GM21515 (cell line): Measurements from ENCODE around the gene PACS2.

ENCODE experiments used
- ATAC-seq: cut with Tn5 transposase; IDR thresholded peaks from one replicate; pipeline ENCODE4 v1.9.1; 2021; ENCODE audit not compliant: unreplicated experiment

Gene PACS2

DNA sequence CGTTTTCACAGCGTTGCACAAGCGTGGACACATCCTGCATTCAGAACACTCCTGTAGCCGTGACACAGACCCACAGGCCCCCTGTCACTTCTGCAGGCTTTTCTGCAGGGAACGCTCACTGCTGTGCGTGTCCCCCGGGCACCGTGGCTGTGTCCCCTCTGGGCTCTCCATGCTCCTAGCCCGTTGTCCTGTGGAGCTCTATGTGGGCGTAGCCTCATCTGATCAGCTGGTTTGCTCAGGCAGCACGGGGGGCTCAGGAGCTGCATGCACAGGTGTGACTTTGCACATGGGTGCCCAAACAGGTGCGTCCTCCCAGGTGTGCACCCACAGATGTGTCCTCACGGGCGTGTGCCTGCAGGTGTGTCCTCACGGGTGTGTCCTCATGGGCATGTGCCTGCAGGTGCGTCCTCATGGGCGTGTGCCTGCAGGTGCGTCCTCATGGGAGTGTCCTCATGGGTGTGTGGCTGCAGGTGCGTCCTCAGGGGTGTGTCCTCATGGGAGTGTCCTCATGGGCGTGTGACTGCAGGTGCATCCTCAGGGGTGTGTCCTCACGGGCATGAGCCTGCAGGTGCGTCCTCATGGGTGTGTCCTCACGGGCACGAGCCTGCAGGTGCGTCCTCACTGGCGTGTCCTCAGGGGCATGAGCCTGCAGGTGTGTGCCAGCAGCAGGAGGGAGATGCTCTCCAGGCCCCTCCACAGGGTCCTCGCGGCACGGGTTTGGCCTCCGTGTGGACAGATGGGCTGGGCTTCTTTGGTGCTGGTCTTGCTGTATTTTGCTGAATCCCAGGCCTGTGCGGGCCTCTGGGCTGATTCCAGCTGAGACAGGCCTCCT is 122.6 kb downstream of the PACS2 start:
- no peak for ATAC-seq

GRCh38 chr14:105437723-105438500 is 123.4 kb downstream of the PACS2 start:
- ATAC-seq: no peak

DNA sequence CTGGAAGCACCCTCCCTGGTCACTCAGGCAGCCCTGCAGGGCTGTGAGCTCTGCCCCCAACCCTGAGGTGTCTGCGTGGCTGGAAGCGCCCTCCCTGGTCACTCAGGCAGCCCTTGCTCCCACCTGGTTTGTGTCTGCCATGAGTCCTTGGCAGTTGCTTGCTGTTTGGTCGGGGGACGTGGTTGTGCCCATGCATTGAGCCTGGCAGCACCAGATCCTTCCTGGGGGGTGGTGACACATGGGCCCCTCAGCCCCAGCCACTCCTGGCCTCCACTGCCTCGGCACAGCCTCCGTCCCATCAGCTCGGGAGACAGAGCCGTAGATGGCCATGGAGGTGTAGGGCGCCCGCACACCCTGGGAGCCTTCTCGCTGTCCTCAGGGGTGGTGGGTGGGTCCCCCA is 124.6 kb downstream of the PACS2 start:
- no peak for ATAC-seq

GRCh38 chr14:105439710-105440553 is 125.4 kb downstream of the PACS2 start:
- ATAC-seq: no peak

DNA sequence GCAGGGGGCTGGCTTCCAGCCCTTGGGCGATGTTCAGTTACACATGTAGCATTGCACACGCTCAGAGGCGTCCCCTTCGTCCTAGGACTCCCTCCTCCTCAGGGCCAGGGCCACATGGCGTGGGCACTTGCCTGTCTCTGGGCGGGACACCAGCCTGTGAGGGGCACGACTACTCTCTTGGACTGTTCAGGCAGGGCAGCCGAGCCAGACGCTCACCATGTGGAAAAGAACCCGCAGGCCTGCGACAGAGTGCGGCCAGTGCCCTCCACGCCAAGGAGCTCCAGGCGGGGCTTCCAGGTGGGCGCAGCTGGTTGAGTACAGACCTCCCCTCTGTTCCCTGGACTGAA is 126.0 kb downstream of the PACS2 start:
- no peak for ATAC-seq

- no peak for ATAC-seq
Measured at GRCh38 chr14:105440992-105441391, 126.4 kb downstream of the PACS2 start.

DNA sequence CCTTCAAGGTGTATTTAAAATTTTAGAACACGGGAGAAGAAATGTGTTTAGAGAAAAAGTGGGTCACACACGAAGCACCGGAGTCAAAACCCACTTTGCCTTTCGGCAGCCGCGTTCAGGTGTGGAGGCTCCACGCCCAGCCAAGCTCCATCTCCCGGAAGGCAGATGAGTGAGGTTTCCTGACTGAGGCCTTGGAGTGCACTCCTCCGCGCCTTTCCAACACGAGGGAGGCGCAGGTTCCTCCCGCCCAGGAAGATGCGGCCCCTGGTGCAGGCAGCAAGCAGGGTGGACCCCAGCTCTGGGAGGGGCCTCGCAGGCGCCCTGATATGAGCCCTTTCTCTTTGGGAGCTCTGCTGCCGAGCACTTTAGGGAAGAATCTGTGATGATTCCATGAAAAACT is 127.6 kb downstream of the PACS2 start:
- no peak for ATAC-seq

DNA sequence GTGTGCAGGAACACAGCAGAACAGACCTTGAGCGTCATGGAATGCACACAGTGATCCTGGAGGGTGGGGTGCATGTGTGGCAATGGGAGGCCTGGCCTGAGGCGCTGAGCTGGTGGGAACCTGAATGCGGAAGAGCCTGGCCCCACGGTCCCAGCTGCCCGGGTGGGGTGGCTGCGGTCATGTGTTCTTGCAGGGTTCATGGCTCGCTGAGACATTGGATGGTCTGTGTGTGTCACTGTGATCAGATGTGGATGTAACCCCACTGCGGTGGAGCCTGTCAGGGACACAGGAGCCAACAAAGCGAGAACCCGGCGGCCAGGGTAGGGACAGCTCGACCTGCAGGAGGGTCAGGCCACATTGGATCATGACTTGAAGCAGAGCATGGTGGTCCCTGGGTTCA is 128.3 kb downstream of the PACS2 start:
- ATAC-seq: no peak

DNA sequence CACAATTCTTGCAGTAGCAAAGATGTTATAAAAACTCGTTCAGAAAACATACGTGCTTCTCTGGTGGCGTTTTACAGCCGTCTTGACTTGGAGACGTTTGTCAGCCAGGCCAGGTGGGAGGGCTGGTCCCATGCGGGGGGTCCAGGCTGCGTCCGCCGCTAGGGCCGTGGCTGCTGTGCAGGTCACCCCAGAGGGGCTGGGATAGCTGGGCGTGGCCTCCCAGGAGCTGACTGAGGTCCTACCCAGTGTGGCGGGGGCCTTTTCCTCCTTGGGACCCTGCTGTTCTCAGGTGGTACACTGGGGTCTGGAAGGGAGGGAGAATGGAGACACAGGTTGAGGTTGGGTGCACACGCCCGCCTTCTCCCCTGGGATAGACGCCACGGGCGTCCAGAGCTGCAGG is 130.3 kb downstream of the PACS2 start:
- ATAC-seq: no peak

DNA sequence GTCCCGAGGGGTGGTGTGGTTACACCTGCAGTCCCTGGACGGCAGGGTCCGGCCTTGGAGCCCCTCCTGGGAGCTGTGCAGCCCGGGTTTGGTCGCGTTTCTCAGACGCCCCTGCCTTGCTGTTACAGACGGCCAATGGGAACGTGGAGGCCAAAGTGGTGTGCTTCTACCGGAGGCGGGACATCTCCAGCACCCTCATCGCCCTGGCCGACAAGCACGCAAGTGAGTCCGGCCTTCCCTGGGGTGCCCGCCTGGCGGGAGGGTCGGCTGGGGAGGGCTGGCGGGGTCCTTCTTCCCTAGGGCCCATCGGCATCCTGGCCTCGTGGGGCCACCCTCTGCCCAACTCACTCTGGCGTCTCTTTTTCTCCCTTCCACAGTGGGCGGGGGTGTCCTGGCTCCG is 130.7 kb downstream of the PACS2 start:
- no peak for ATAC-seq

GRCh38 chr14:105445901-105446845 is 131.6 kb downstream of the PACS2 start:
- no peak for ATAC-seq

- ATAC-seq: no peak
Measured at GRCh38 chr14:105446971-105447370, 132.4 kb downstream of the PACS2 start.
